HG02973 (cell line): ENCODE measurements around the gene PKD2.
"Not testable (repeated sequence)": the region's sequence is repeated elsewhere in the genome, so short reads cannot be mapped to it uniquely, and the experiment has no call there.

Source experiments
- ATAC-seq: cut with Tn5 transposase; IDR thresholded peaks from one replicate; pipeline ENCODE4 v1.9.1; 2021; ENCODE audit warnings: moderate library complexity; ENCODE audit not compliant: unreplicated experiment

Gene PKD2

GRCh38 chr4:87985887-87986200 lies 21.6 kb upstream of the PKD2 start:
- ATAC-seq, result no peak

- no peak for ATAC-seq
These were observed 20.9 kb upstream of the PKD2 start for GRCh38 chr4:87986508-87986907.

- ATAC-seq, result no peak
These were observed 17.7 kb upstream of the PKD2 start for GRCh38 chr4:87989765-87990164.

- no peak for ATAC-seq
These were observed 12.0 kb upstream of the PKD2 start for GRCh38 chr4:87995435-87995834.

- ATAC-seq, result not testable (repeated sequence)
These were observed 8.2 kb upstream of the PKD2 start for GRCh38 chr4:87999191-87999691.

- no peak for ATAC-seq
These were observed 5.6 kb upstream of the PKD2 start for GRCh38 chr4:88001871-88002270.

- ATAC-seq, result no peak
These were observed 4.6 kb upstream of the PKD2 start for GRCh38 chr4:88002786-88003185.

GRCh38 chr4:88003261-88003660 lies 4.2 kb upstream of the PKD2 start:
- ATAC-seq, result no peak

GRCh38 chr4:88005076-88005475 lies 2.4 kb upstream of the PKD2 start:
- no peak for ATAC-seq

GRCh38 chr4:88005946-88006345 lies 1.5 kb upstream of the PKD2 start:
- no peak for ATAC-seq

GRCh38 chr4:88006956-88007303 lies 505 bp upstream of the PKD2 start:
- ATAC-seq, result no peak

GRCh38 chr4:88008122-88008742 lies 797 bp downstream of the PKD2 start:
- ATAC-seq, result peak; percentile 31

- no peak for ATAC-seq
These were observed 1.3 kb downstream of the PKD2 start for GRCh38 chr4:88008743-88009171.

GRCh38 chr4:88009871-88010270 lies 2.4 kb downstream of the PKD2 start:
- no peak for ATAC-seq

- ATAC-seq, result no peak
These were observed 3.5 kb downstream of the PKD2 start for GRCh38 chr4:88010966-88011365.

- peak; percentile 46 for ATAC-seq
These were observed 5.2 kb downstream of the PKD2 start for GRCh38 chr4:88012647-88013046.

- ATAC-seq, result no peak
These were observed 7.0 kb downstream of the PKD2 start for GRCh38 chr4:88014386-88014905.

- no peak for ATAC-seq
These were observed 8.3 kb downstream of the PKD2 start for GRCh38 chr4:88015659-88016295.

- ATAC-seq, result no peak
These were observed 10.3 kb downstream of the PKD2 start for GRCh38 chr4:88017516-88018297.

GRCh38 chr4:88018466-88018865 lies 11.0 kb downstream of the PKD2 start:
- ATAC-seq, result no peak

GRCh38 chr4:88021824-88022223 lies 14.4 kb downstream of the PKD2 start:
- no peak for ATAC-seq

- no peak for ATAC-seq
These were observed 14.9 kb downstream of the PKD2 start for GRCh38 chr4:88022289-88022688.
